ENCODE results near the gene HNRNPA3.
"Not testable (repeated sequence)": the region's sequence is repeated elsewhere in the genome, so short reads cannot be mapped to it uniquely, and the experiment has no call there.

HNRNPA3 gene

GRCh38 chr2:177212106-177212890 is at the start of gene HNRNPA3:
TSS of gene HNRNPA3 (plus strand) at chr2:177212794. CDS start at chr2:177212800, 6 bp downstream.
- FAIRE-seq = peak; percentile 90

DNA sequence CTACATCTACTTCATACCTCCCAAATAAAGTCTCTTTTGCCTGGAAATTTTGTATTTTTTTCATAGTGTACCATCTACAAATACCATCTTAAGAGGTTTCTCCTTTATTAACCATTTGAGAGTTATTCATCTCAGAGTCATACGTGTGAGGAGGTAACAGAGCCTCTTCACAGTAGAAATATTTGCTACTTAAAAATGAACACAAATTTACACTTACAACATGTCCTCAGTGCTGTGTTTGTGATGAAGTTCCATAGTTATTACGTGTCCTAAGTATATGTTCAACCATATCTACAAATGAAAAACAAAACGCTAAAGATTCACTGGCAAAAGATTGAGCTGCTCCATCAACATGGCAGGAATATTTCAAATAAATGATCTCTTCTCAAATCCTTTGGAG is 48.5 kb upstream of the HNRNPA3 start:
- FAIRE-seq = no peak

GRCh38 chr2:177164584-177165052 is 48.0 kb upstream of the HNRNPA3 start:
- FAIRE-seq = peak; percentile 93

GRCh38 chr2:177165061-177165583 is 47.5 kb upstream of the HNRNPA3 start:
- FAIRE-seq = no peak

- no peak for FAIRE-seq
Measured at GRCh38 chr2:177165721-177166711, 46.6 kb upstream of the HNRNPA3 start.

- FAIRE-seq = no peak
Measured at GRCh38 chr2:177169810-177170514, 42.6 kb upstream of the HNRNPA3 start.

- FAIRE-seq = no peak
Measured at GRCh38 chr2:177171418-177171865, 41.2 kb upstream of the HNRNPA3 start.

- no peak for FAIRE-seq
Measured at GRCh38 chr2:177172034-177172880, 40.3 kb upstream of the HNRNPA3 start.

GRCh38 chr2:177174486-177174885 is 38.1 kb upstream of the HNRNPA3 start:
- FAIRE-seq = no peak

GRCh38 chr2:177175917-177176668 is 36.5 kb upstream of the HNRNPA3 start:
- FAIRE-seq = peak; percentile 27

DNA sequence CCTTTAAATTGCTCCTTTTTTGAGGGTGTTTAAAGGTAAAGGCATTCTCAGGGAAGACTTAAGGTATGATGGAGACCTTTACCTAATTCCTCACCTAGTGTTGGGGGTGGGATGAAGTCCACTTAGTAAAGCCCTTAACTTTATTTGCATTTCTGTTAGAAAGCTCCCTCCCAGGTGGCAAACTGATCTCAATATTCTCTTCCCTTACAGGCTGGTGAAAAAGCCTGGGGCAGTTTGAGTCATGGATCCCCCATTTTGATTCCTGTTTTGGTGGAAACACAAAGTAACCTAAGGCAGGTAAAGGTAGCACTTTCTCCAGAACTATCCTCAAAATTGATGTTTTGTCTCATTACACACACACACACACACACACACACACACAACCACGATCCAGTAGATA is 33.8 kb upstream of the HNRNPA3 start:
- no peak for FAIRE-seq

DNA sequence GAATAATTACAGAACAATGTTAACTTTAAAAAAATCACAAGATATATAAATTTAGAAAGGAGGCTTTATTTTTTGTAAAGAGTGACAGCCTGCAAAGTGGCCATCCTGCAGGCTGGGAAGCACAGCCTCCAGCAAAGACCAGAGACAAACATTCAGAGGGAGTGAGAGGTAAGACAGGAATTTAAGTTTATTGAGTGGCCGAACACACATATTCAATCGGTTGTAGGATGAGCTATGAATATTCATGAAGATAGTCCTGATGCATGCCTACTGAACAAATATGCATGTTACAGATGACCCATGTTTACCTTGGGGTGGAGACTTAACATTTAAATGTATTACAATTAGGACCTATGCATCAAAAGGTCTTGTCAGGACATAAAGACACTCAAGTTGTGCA is 33.4 kb upstream of the HNRNPA3 start:
- no peak for FAIRE-seq

- FAIRE-seq = not testable (repeated sequence)
Measured at GRCh38 chr2:177179671-177180070, 32.9 kb upstream of the HNRNPA3 start.

- FAIRE-seq = no peak
Measured at GRCh38 chr2:177180269-177181000, 32.2 kb upstream of the HNRNPA3 start.

GRCh38 chr2:177183860-177184259 is 28.7 kb upstream of the HNRNPA3 start:
- no peak for FAIRE-seq

DNA sequence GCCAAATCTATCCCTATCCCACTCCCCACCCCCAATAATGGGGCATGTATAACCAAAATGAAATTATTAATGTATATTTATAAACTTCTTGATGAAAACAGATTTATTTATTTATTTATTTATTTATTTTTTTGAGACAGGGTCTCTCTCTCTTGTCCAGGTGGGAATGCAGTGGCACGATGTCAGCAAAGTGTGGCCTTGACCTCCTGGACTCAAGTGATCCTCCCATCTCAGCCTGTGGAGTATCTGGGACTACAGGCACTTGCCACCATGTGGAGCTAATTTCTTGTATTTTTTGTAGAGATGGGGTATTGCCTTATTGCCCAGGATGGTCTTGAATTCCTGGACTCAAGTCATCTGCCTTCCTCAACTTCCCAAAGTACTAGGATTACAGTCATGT is 28.0 kb upstream of the HNRNPA3 start:
- FAIRE-seq = no peak

DNA sequence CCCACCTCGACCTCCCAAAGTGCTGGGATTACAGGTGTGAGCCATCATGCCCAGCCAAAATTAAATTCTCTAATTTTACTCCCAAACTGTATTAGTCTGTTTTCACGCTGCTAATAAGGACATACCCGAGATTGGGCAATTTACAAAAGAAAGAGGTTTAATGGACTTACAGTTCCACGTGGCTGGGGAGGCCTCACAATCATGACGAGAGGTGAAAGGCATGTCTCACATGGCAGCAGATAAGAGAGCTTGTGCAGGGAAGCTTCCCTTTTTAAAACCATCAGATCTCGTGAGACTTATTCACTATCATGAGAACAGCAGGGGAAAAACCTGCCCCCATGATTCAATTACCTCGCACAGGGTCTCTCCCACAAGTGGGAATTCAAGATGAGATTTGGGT is 26.6 kb upstream of the HNRNPA3 start:
- FAIRE-seq = not testable (repeated sequence)

- FAIRE-seq = no peak
Measured at GRCh38 chr2:177187631-177188312, 24.8 kb upstream of the HNRNPA3 start.

Data from G401.6 (cell line).